Limb (tissue), 2 donors: ENCODE measurements around the gene MKNK1.
"Not testable (repeated sequence)": the region's sequence is repeated elsewhere in the genome, so short reads cannot be mapped to it uniquely, and the experiment has no call there.

Experiments
- DNase-seq, 2 donors: peaks; one replicate each; pipeline ENCODE4 v3.0.0-alpha.2; 2016; ENCODE audit errors: extremely low spot score in 2 of 2

MKNK1 gene

DNA sequence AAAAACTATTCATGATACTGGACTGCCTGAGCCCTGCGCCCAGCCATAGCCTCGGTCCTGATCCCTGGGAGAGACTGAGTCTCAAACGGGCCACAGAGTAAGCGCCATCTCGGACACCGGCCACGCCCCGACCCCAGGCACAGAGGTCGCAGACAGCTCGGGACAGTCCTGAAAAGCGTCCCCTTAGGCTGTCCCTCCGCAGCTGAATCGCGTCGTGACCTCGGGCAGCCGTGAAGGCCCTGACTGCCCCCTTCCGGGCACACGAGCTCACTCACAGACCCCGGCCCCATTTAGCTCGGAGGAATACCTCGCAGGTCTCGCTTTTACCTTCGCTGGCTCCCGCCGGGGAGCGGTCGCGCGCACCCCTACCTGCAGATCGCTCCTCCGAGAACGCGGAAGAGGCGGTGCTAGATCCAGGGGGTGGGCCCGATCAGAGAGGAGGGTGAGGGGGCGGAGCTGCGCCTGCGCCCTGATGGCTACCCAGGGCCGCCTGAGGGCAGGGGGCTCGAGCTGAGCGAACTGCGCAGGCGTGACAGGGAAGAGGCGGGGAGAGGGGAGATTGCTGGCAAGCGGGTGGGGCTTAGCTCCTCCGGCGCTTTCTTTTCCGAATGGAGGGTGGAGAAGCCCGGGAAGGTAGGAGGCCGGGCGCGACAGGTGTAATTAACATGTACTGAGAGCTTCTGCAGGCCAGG is at the start of gene MKNK1:
Gene MKNK1 (minus strand): TSS at position 411 of the 692 bp plus-strand sequence. CDS start 20,941 bp downstream, outside the sequence.
- DNase-seq = peak; percentile 97 to 98

DNA sequence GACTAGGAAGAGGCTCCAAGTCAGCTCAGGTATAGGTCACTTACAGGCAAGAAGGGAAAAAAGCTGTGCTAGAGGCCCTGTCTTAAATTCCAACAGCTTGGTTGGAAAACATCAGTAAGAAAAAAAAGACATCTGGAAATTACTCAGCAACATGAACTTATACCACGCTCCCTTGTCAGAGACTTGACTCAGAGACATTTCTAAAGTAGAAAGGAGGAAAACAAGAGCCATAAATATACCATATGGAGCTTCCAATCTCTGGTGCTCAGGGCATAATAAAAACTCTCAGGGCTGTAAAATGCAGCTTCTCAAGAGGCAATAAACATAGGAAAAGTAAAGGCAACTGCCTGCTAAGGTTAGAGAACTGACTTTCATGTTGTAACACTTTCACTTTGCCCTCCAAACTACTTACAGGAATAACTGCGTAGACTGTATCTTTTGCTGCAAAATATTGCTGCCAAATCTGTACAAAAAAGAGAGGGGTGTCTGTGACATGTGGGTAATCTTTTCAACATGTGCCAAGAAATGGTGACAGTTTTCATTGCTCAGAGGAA is 49.4 kb upstream of the MKNK1 start:
- DNase-seq = peak in 1 of 2 donors; percentile 2

DNA sequence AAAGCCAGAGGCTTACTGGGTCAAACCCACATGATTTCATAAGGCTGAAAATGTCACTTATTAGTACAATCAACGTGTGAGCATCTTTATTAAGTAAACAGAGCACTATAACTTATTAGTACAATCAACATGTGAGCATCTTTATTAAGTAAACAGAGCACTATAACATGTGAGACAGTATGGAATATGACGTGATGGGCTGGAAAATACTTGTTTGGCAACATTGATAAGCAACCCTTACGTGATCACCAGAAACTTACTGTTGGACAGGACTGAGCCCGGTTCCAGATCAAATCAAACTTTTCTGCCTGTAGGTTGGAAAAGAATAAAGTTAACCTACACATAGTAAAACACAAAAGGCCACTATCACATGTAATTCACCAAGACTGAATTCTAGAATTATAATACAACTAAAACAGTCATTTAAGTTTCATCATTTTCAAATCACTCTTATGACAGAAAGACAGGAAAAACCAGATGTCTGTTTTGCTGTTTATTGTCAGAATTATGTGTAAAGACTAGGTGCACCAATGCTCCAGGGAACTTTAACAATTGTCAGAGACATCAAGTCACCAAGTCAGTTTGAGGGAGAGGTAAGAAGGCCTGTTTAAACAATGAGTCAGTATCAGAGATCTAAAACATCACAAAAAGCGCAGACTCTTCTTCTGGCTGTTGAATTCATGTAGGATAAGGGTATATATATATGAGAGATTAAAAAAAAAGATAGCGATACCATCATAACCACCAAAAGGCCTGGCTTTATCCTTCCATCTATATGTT is 48.4 kb upstream of the MKNK1 start:
- no peak for DNase-seq

DNA sequence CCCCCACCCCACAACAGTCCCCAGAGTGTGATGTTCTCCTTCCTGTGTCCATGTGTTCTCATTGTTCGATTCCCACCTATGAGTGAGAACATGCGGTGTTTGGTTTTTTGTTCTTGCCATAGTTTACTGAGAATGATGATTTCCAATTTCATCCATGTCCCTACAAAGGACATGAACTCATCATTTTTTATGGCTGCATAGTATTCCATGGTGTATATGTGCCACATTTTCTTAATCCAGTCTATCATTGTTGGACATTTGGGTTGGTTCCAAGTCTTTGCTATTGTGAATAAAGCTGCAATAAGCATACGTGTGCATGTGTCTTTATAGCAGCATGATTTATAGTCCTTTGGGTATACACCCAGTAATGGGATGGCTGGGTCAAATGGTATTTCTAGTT is 47.1 kb upstream of the MKNK1 start:
- DNase-seq = not testable (repeated sequence)

DNA sequence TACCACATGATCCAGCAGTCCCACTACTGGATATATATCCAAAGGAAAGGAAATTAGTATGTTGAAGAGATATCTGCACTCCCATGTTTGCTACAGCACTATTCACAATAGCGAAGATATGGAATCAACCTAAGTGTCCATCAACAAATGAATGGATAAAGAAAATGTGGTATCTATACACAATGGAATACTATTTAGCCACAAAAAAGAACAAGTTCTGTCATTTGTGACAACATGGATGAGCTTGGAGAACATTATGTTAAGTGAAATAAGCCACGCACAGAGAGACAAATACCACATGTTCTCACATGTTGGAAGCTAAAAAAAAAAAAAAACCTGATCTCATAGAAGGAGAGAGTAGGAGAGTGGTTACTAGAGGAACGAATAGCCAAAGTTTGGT is 46.4 kb upstream of the MKNK1 start:
- no peak for DNase-seq

DNA sequence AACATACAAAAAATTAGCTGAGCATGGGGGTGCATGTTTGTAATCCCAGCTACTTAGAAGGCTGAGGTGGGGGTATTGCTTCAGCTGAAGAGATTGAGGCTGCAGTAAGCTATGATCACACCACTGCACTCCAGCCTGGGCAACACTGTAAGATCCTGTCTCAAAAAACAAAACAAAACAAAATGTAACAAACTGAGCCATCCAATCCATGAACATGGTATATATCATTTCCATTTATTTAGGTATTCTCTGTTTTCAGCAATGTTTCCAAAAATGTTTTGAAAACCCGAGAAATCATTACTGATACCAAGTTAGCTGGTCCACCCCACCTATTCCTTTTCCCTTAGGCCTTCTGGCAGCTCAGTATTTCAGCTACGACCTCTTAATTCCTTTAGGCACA is 45.7 kb upstream of the MKNK1 start:
- no peak for DNase-seq

DNA sequence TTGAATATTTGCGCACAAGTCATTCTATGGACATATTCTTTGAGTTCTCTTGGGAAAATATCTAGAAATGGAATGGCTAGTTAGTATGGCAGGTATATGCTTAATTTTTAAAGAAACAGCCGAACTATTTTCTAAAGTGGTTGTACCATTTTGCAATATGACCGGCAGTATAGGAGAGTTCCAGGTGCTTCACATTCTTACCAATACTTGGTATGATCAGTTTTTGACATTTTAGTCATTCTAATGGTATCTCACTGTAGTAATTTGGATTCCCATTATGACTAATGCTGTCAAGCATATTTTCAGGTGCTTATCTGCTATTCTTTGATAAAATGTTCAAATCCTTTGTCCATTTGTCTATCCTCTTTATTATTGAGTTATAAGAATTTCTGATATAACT is 43.5 kb upstream of the MKNK1 start:
- DNase-seq = no peak

DNA sequence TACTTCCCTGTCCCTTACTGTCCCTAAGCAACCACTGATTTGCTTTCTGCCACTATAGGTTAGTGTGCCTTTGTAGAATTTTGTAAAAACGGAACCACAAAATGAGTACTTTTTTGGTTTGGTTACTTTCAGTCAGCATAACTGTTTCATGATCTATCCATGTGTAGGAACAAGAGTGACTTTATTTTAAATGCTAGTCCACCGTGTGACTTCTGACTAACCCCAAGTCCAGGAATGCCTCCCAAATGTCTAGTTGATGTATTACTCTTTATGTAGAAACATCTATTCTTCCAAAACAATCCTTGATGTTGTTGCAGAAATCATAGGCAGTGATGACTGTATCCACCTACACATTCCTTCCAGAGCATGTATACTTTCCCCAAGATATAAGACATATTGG is 42.8 kb upstream of the MKNK1 start:
- no peak for DNase-seq

DNA sequence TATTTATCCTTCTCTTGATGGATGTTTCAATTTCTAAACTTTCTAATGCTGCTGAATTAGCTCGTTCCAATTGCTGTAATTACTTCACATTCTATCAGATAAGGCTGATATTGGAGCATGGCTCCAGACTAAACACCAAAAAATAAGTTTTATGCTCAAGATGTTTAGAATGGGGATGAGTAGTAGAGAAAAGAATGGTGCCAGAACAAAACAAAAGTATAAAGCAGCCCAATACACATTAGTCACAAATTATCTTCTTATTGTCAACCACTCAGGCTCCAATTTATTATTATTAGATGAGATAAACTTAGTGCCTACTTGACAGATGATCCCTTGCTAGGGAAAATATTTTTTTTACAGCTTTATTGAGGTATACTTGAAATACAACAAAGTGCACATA is 42.3 kb upstream of the MKNK1 start:
- no peak for DNase-seq

DNA sequence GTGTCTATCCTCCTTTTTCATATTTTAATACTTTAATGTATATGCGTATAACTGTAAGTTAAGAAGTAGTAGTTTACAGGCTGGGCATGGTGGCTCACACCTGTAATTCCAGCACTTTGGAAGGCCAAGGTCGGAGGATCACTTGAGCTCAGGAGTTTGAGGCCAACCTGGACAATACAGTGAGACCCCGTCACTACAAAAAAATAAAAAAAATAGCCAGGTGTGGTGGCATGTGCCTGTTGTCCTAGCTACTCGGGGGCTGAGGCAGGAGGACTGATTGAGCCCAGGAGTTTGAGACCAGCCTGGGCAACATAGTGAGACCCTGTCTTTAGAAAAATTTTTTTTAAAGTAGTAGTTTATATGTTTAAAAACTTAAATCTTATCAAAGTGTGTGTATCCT is 41.7 kb upstream of the MKNK1 start:
- DNase-seq = no peak

DNA sequence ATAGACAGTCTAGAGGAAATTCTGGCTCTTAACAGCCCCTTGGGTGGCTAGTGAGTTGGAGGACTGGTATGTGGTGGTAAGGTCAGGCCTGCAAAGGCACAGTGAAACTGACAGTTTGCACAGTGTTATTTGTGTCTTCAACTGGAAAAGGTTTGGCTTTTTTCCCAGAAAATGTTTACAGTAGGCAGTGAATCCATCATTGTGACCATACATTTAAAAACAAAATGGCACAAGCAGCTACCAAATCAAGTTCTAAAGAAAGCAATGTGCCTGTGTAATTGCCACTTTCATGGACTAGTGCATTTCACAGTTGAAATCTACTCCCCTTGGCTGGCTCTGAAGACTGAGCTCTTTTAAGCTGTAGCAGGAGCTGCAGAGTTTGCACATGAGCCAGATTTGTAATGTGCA is 39.3 kb upstream of the MKNK1 start:
- no peak for DNase-seq

DNA sequence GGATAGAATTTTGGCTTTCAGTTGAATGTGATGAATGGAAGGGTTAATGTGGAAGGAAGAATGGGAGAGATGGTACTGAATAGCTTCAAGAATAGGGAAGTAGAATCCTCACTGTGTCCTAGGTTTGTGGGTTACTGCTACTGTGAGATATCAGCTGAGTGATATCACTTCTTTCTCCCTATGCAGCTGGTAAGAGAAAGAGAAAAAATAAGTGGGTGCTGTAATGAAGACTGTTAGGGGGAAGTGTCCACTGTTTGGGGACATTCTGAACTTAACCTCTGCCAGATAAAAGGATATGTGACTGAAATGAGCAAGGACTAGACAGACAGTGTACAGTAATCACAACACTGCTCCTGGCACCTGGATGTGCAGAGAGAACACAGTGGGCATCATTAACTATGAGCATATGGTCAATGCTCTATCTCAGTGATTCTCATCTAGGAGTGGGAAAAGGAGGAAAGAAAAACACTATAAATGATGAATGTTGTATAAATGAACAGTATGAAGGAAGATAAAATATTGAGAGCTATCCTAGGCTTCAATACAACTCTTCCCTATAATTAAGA is 38.1 kb upstream of the MKNK1 start:
- DNase-seq = no peak

DNA sequence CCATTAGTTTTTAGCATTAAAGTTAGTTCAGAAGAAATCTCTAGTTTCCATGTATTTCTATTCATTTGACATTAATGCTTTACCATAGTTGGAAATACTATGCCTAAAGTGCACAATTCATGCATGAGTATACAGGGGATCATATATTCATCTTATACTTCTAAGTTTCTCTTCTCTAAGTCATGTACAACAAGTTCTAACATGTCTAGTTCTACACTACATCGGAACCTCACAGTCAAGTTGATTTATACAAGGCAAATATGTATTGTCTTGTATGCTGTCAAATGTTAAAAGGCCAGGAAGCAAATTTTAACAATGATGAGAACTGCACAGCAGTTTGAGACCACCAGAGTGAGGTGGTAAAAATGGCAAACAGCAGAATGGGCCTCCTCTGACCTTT is 35.5 kb upstream of the MKNK1 start:
- DNase-seq = no peak

DNA sequence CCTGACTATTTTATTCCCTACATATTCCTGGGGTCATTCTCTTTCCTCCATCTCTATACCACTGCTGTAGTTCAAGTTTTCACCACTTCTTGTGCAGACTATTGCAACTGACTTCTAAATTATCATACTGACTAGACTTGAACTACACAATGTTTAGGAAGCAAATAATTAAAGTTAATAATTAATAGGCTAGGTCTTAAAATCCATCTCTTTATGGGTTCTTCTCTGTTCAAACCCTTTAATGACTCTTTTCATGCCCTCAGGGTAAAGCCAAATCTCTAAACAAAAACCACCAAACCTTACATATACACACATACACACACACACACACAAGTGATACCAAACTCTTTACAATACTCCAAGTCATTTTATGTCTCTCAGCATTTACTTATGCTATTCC is 34.9 kb upstream of the MKNK1 start:
- no peak for DNase-seq

DNA sequence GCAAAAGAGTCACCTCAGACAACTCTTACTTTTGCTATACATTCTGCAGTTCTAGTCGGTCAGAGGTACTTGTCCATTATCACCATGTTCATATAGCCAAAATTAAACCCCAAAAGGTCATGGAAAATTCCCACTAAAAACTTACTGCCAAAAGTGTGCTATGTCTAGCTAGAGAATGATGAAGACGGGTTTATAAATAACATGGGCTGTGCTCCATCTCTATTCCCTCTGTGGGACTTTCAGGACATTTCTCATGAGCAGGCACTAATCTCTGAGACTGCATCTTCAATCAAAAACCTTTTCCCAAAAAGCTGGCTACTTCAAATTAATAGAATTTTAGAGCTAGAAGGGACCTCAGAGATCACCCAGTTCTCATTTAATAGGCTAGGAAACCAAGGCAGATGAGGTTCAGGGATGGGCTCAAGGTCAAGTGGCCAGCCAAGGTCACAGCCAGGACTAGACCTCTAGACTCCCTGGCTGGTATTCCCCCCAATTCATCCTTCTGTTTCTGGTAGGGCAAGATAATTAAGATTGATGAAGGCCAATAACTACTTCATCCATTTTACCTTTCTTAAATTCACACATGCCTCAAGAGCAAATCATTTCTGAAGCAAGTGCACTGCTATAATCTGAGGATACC is 33.5 kb upstream of the MKNK1 start:
- DNase-seq = no peak

DNA sequence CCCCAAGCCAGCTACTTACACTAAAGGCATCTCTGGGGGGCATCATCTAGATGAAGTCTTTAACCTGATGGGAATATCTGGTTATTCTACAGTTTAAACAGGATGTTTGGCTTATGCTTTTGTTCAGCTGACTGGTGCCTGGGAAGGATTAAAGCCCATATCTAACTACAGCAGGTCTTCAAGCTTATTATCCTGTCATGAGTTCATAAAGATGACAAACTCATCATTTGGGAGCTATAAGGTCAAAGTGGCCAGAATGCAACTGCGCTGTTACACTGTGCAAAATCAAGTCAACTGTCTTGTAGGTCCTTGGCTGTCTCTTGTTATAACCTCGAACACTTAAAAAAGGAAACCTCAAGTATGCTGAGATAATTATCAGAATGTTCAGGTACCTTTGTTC is 31.1 kb upstream of the MKNK1 start:
- DNase-seq = no peak

DNA sequence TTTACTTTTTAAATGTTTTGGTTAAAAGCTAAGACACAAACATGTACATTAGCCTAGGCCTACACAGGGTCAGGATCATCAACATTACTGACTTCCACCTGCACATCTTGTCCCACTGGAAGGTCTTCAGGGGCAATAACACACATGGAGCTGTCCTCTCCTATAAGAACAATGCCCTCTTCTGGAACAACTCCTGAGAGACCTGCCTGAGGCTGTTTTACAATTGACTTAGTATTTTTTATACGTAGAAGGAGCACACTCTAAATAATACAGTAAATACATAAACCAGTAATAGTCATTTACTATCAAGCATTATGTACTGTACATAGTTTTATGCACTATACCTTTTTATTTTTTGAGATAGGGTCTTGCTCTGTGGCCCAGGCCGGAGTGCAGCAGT is 26.7 kb upstream of the MKNK1 start:
- DNase-seq = no peak

DNA sequence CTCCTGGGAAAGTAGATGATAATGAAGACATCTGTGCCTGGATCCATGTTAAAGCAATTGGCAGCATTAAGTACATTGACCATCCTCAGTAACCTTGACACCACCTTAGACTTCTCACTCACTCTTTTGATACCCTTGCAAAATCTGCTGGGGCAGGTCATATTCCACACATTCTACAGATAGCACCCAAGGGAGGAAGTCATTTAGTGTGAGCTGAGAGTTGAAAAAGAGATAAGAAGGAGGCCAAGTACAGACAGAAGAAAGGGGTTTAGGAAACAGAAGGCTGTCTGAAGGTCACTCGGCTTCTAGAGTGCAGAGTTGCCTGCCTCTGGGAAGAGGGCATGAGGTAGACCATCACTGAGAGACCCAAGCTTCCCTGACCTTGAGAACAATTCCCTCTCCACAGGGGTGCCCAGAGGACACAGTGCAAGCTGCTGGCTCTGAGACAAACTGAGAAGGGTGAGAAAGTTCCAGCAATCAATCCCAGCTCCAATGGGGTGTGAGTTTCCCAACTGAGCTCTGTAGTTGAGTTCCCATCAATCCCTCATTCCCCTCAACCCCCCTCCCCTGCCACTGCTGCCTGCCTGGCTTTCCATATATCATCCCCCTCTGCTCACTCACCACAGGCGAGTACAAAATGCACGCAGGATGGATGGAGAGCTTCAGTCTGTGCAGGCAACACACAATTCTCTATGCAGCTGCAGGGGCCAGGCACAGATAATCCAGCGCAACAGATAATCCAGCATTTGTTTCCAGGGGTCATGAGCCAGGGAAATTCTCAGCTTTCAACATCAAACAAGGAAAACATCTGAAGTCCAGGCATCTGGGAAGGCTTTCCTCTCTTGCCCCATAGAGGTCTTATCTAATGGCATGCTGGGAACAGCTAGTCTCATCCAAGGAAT is 19.9 kb upstream of the MKNK1 start:
- no peak for DNase-seq

DNA sequence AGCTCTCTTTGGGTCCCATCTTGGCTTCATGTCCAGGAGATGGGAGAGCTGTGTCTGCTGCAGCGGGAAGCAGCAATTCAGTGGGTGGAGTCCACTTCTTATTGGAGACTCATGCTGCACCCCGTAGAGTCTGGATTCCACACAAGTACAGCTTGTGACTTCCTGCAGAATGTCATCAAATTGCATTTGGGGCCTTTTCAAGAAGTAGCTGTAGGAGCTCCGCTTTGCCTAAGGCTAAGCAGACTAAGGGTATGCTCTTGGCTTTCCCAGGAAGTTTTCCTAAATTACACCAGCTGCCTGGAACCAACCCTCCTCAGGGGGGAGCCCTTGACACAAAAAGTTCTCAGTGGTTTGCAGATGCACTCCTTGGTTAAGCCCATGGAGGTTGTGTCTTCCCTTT is 18.3 kb upstream of the MKNK1 start:
- no peak for DNase-seq

DNA sequence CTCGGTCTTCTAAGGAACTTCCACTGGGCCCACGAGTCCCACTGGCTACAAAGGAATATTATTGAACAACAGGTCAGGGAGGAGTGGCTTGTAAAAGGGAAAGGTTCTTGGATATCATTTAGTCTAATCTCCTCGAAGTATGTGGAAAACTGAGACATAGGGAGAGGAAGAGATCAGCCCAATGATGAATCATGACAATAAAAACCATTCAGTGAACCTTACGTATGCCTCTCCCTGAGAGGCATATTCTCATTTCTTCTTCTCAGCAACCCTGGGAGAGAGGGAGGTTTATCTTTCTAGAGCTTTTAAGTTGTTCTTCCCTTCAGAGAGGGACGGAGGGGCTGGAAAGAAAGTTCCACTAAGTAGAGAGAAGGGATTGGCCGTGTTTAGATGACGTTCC is 17.9 kb upstream of the MKNK1 start:
- no peak for DNase-seq

DNA sequence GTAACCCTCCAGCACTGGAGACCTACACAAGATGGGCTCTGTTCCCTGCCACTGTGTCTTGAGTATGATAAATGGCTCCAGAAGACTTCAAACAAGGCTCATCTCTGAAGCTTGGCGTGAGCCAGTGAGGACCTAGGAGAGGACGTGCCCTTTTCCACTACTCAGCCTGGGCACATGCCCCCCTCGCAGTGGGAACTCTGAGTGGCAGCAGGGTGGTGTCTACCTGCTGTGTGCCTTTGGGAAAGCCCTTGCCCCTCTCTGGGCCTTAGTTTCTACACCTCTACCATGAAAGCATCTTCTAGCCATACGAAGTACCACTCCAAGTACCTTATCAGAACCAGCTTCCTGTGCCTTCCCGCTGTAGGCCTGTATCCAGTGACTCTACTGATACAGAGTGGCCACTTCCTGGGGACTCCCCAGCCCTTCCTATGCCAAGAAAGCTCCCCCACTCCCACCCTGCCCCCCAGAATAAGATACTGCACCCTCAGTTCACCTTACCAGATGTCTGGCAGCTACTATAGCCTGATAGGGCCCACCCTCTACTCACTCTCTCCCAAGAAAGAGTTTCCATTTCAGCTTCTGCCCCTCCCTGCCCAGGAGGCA is 15.7 kb upstream of the MKNK1 start:
- no peak for DNase-seq
